GM12865 (cell line): ENCODE results near the gene TLR8.
"Not testable (repeated sequence)": the region's sequence is repeated elsewhere in the genome, so short reads cannot be mapped to it uniquely, and the experiment has no call there.

Source experiments
- DNase-seq: peaks from one replicate; pipeline ENCODE4 v3.0.0; 2010; ENCODE audit warnings: low read depth
- H3K4me3 ChIP-seq: 2 replicates; pipeline ENCODE4 v1.5.1; 2011; ENCODE audit warnings: mild to moderate bottlenecking, low read depth, low read length, control low read depth
- CTCF ChIP-seq: IDR thresholded peaks from 2 replicates; pipeline ENCODE4 v1.5.1; 2011; ENCODE audit warnings: low read length, control low read depth, low read depth, inconsistent platforms; ENCODE audit not compliant: insufficient read depth; ENCODE audit errors: missing control alignments

Gene TLR8

GRCh38 chrX:12955882-12956703 lies 49.7 kb downstream of the TLR8 start:
- peak overlapping the region; percentile 67 for H3K4me3 ChIP-seq
- DNase-seq: peak; percentile 82
- no peak for TF ChIP-seq CTCF

GRCh38 chrX:12956704-12957534 lies 50.5 kb downstream of the TLR8 start:
- peak overlapping the region; percentile 67 for H3K4me3 ChIP-seq
- no peak for TF ChIP-seq CTCF
- DNase-seq: peak; percentile 92

GRCh38 chrX:12958059-12958458 lies 51.6 kb downstream of the TLR8 start:
- TF ChIP-seq CTCF: no peak
- DNase-seq: peak; percentile 71
- peak overlapping the region; percentile 67 for H3K4me3 ChIP-seq

- no peak for TF ChIP-seq CTCF
- H3K4me3 ChIP-seq: peak overlapping the region; percentile 67
- no peak for DNase-seq
Measured at GRCh38 chrX:12958461-12958860, 52.0 kb downstream of the TLR8 start.

- no peak for TF ChIP-seq CTCF
- no peak for DNase-seq
- H3K4me3 ChIP-seq: no peak overlapping the region
Measured at GRCh38 chrX:12961196-12961718, 54.8 kb downstream of the TLR8 start.

- DNase-seq: no peak
- no peak for TF ChIP-seq CTCF
- H3K4me3 ChIP-seq: no peak overlapping the region
Measured at GRCh38 chrX:12962041-12962504, 55.7 kb downstream of the TLR8 start.

GRCh38 chrX:12963210-12963850 lies 56.9 kb downstream of the TLR8 start:
- H3K4me3 ChIP-seq, DNase-seq: not testable (repeated sequence)
